Gastrocnemius medialis (tissue), 4 donors: Measurements from ENCODE around the gene RERE.

ENCODE experiments used
- CTCF ChIP-seq, 5 experiments: fragments of 450-650 bp in 3 of 5; fragments of 200-600 bp in 2 of 5; sonication (generic) in 2 of 5; IDR thresholded peaks in 4 of 5; conservative IDR thresholded peaks in 1 of 5; 1 replicate in 4 of 5; 2 replicates in 1 of 5; pipeline ENCODE4 v1.5.1; 2016 to 2019; ENCODE audit warnings: antibody characterized with exemption in 5 of 5, mild to moderate bottlenecking in 3 of 5, moderate library complexity in 3 of 5
- POLR2A ChIP-seq, 2 donors: fragments of 450-650 bp; IDR thresholded peaks; one replicate each; pipeline ENCODE4 v1.6.1; 2017; ENCODE audit warnings: antibody characterized with exemption in 2 of 2, mild to moderate bottlenecking in 2 of 2, moderate library complexity in 2 of 2

- TF ChIP-seq CTCF (IDR thresholded peaks at IDR 0.05 in 4 of 5, conservative IDR thresholded peaks at IDR 0.05 in 1 of 5) (no peak), POLR2A (IDR thresholded peaks at IDR 0.05) (no peak)
Measured at GRCh38 chr1:8354038-8354437, 463.4 kb downstream of the RERE start.
